Liver (tissue), 9 donors: ENCODE measurements around the gene PCDH9. TPM values are rescaled to one million over a fixed set of nuclear protein-coding genes. Genes with fewer than 3 reads are reported as not detected.

Experiments
- DNase-seq: peaks from one replicate; pipeline ENCODE4 v3.0.0-alpha.2; 2017; ENCODE audit warnings: low spot score
- H3K27ac ChIP-seq, 2 donors: one replicate each; pipeline ENCODE4 v1.7.0; 2013; ENCODE audit warnings: inconsistent platforms in 2 of 2, low read length in 2 of 2, control low read depth in 1 of 2, low read depth in 1 of 2, mild to moderate bottlenecking in 1 of 2
- H3K27me3 ChIP-seq, 4 donors: one replicate each; pipeline versions ENCODE4 v1.6.1 to v1.7.0; 2013; ENCODE audit warnings: low read length in 3 of 4, inconsistent platforms in 1 of 4, mild to moderate bottlenecking in 1 of 4, moderate library complexity in 1 of 4; ENCODE audit not compliant: control insufficient read depth in 4 of 4, insufficient read depth in 4 of 4
- H3K36me3 ChIP-seq, 4 donors: one replicate each; pipeline versions ENCODE4 v1.6.1 to v1.7.0; 2013; ENCODE audit warnings: low read length in 3 of 4, mild to moderate bottlenecking in 3 of 4, low read depth in 1 of 4, moderate library complexity in 1 of 4; ENCODE audit not compliant: control insufficient read depth in 4 of 4, insufficient read depth in 3 of 4
- H3K4me1 ChIP-seq, 4 donors: one replicate each; pipeline versions ENCODE4 v1.6.1 to v1.7.0; 2013; ENCODE audit warnings: low read length in 3 of 4, mild to moderate bottlenecking in 3 of 4, moderate library complexity in 1 of 4; ENCODE audit not compliant: control insufficient read depth in 4 of 4, insufficient read depth in 4 of 4
- H3K4me3 ChIP-seq, 3 donors: one replicate each; pipeline versions ENCODE4 v1.6.1 to v1.7.0; 2013; ENCODE audit warnings: low read length in 3 of 3, control low read depth in 1 of 3, low read depth in 1 of 3, mild to moderate bottlenecking in 1 of 3
- H3K9ac ChIP-seq, 2 donors: one replicate each; pipeline ENCODE4 v1.7.0; 2013; ENCODE audit warnings: low read length in 2 of 2, mild to moderate bottlenecking in 2 of 2, moderate library complexity in 2 of 2, control low read depth in 1 of 2, low read depth in 1 of 2
- H3K9me3 ChIP-seq, 4 donors: one replicate each; pipeline versions ENCODE4 v1.6.1 to v1.7.0; 2013; ENCODE audit warnings: low read length in 3 of 4; ENCODE audit not compliant: control insufficient read depth in 4 of 4
- ATF3 ChIP-seq: IDR thresholded peaks from 2 replicates; pipeline ENCODE4 v1.6.1; 2016; ENCODE audit warnings: antibody characterized with exemption
- CTCF ChIP-seq: fragments of 150-350 bp; IDR thresholded peaks from 2 replicates; pipeline ENCODE4 v1.5.1; 2017; ENCODE audit warnings: improper control_type of control experiment, low read depth, low read length; ENCODE audit not compliant: missing input control
- EGR1 ChIP-seq, 2 donors: IDR thresholded peaks; 2 replicates each; pipeline ENCODE4 v1.6.1; 2016 to 2018; ENCODE audit warnings: antibody characterized with exemption in 2 of 2, low read depth in 2 of 2
- FOXA1 ChIP-seq: IDR thresholded peaks from 2 replicates; pipeline ENCODE4 v1.6.1; 2016; ENCODE audit warnings: antibody characterized with exemption
- FOXA2 ChIP-seq: IDR thresholded peaks from 2 replicates; pipeline ENCODE4 v1.6.1; 2016; ENCODE audit warnings: antibody characterized with exemption
- GABPA ChIP-seq, 2 donors: IDR thresholded peaks in 1 of 2; conservative IDR thresholded peaks in 1 of 2; 2 replicates each; pipeline ENCODE4 v1.6.1; 2016; ENCODE audit warnings: antibody characterized with exemption in 2 of 2, mild to moderate bottlenecking in 1 of 2, moderate library complexity in 1 of 2
- HNF4A ChIP-seq, 2 donors: conservative IDR thresholded peaks; 2 replicates each; pipeline ENCODE4 v1.6.1; 2016; ENCODE audit warnings: antibody characterized with exemption in 2 of 2, mild to moderate bottlenecking in 2 of 2
- HNF4G ChIP-seq: IDR thresholded peaks from 2 replicates; pipeline ENCODE4 v1.6.1; 2016; ENCODE audit warnings: antibody characterized with exemption
- JUND ChIP-seq, 2 donors: IDR thresholded peaks; 2 replicates each; pipeline ENCODE4 v1.6.1; 2016; ENCODE audit warnings: antibody characterized with exemption in 2 of 2
- NR2F2 ChIP-seq: IDR thresholded peaks from 2 replicates; pipeline ENCODE4 v1.6.1; 2016; ENCODE audit warnings: antibody characterized with exemption
- RAD21 ChIP-seq, 2 donors: IDR thresholded peaks; 2 replicates each; pipeline ENCODE4 v1.6.1; 2016; ENCODE audit warnings: antibody characterized with exemption in 2 of 2, mild to moderate bottlenecking in 2 of 2
- RXRA ChIP-seq, 2 donors: IDR thresholded peaks; 2 replicates each; pipeline ENCODE4 v1.6.1; 2017 to 2018; ENCODE audit warnings: antibody characterized with exemption in 2 of 2, mild to moderate bottlenecking in 1 of 2
- SP1 ChIP-seq: IDR thresholded peaks from 2 replicates; pipeline ENCODE4 v1.6.1; 2018; ENCODE audit warnings: antibody characterized with exemption, mild to moderate bottlenecking
- TAF1 ChIP-seq: conservative IDR thresholded peaks from 2 replicates; pipeline ENCODE4 v1.6.1; 2016; ENCODE audit warnings: antibody characterized with exemption, mild to moderate bottlenecking
- YY1 ChIP-seq: IDR thresholded peaks from 2 replicates; pipeline ENCODE4 v1.6.1; 2016; ENCODE audit warnings: antibody characterized with exemption, mild to moderate bottlenecking
- ZBTB33 ChIP-seq: IDR thresholded peaks from 2 replicates; pipeline ENCODE4 v1.6.1; 2016; ENCODE audit warnings: antibody characterized with exemption
- WGBS: extraction: QIAGEN DNeasy Blood & Tissue Kit; methylation state at CpG from one replicate; pipeline ENCODE4 v1.1.7; 2013; 5-methylcytosine and 5-hydroxymethylcytosine counted together
- polyA plus RNA-seq, 2 donors: library from polyadenylated mRNA; stranded (reverse) in 1 of 2; unstranded in 1 of 2; fragments of 200-250 nt in 1 of 2; fragments of >200 nt in 1 of 2; fragmentation: Nextera tagmentation in 1 of 2; extraction: Ambion mirVana in 1 of 2; gene quantifications; one replicate each; pipeline versions ENCODE4 v1.2.1 to v1.2.3, GENCODE V29; 2013 to 2015
- total RNA-seq, 2 donors: library from RNA; depleted of rRNA; stranded (reverse); fragments of >200 nt; gene quantifications; one replicate each; pipeline ENCODE4 v1.2.3, GENCODE V29; 2014
- TF ChIP-seq, protein P1 (sequence below): IDR thresholded peaks from 2 replicates; pipeline ENCODE4 v1.6.1; 2016; ENCODE audit warnings: antibody characterized with exemption
- TF ChIP-seq, protein P2 (sequence below): IDR thresholded peaks from 2 replicates; pipeline ENCODE4 v1.6.1; 2016; ENCODE audit warnings: antibody characterized with exemption, mild to moderate bottlenecking
- donor health status: healthy.
- donor health status: healthy.
- donor health status: healthy.
- donor health status: healthy.
- donor health status: healthy.

Gene PCDH9
- total and polyA plus RNA-seq, 4 donors: 0.90 to 4.0 (median 2.2) TPM

- 64% methylated on average over 2 of the region's 2 CpGs for WGBS
- no peaks in the 10 kb centered on the region for H3K9me3 ChIP-seq
- no peaks in the 10 kb centered on the region for H3K36me3 ChIP-seq
- H3K27me3 ChIP-seq: peaks cover 0 to 2% (median 0%) of the 10 kb centered on the region in 4 donors
- no peak for TF ChIP-seq EGR1 (IDR thresholded peaks at IDR 0.05; ENCODE audit: low read depth in 2 of 2)
- no peak for TF ChIP-seq HNF4A (conservative IDR thresholded peaks at IDR 0.05)
- TF ChIP-seq NR2F2: no peak
- no peak for TF ChIP-seq GABPA (IDR thresholded peaks at IDR 0.05 in 1 of 2, conservative IDR thresholded peaks at IDR 0.05 in 1 of 2)
- no peak for TF ChIP-seq FOXA1
- TF ChIP-seq YY1: no peak
- no peak for TF ChIP-seq ATF3
- TF ChIP-seq RAD21 (IDR thresholded peaks at IDR 0.05): no peak
- no peak for TF ChIP-seq JUND (IDR thresholded peaks at IDR 0.05)
- no peak for TF ChIP-seq FOXA2
- TF ChIP-seq TAF1: no peak
- TF ChIP-seq HNF4G: no peak
- TF ChIP-seq, protein P1, sequence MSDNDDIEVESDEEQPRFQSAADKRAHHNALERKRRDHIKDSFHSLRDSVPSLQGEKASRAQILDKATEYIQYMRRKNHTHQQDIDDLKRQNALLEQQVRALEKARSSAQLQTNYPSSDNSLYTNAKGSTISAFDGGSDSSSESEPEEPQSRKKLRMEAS: no peak
- no peak for TF ChIP-seq RXRA (IDR thresholded peaks at IDR 0.05)
- TF ChIP-seq ZBTB33: no peak
- TF ChIP-seq, protein P2, sequence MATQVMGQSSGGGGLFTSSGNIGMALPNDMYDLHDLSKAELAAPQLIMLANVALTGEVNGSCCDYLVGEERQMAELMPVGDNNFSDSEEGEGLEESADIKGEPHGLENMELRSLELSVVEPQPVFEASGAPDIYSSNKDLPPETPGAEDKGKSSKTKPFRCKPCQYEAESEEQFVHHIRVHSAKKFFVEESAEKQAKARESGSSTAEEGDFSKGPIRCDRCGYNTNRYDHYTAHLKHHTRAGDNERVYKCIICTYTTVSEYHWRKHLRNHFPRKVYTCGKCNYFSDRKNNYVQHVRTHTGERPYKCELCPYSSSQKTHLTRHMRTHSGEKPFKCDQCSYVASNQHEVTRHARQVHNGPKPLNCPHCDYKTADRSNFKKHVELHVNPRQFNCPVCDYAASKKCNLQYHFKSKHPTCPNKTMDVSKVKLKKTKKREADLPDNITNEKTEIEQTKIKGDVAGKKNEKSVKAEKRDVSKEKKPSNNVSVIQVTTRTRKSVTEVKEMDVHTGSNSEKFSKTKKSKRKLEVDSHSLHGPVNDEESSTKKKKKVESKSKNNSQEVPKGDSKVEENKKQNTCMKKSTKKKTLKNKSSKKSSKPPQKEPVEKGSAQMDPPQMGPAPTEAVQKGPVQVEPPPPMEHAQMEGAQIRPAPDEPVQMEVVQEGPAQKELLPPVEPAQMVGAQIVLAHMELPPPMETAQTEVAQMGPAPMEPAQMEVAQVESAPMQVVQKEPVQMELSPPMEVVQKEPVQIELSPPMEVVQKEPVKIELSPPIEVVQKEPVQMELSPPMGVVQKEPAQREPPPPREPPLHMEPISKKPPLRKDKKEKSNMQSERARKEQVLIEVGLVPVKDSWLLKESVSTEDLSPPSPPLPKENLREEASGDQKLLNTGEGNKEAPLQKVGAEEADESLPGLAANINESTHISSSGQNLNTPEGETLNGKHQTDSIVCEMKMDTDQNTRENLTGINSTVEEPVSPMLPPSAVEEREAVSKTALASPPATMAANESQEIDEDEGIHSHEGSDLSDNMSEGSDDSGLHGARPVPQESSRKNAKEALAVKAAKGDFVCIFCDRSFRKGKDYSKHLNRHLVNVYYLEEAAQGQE: no peak
- no peak for TF ChIP-seq SP1
- no peak for TF ChIP-seq CTCF
- no peak overlapping the region for H3K9ac ChIP-seq
- no peaks in the 10 kb centered on the region for H3K4me1 ChIP-seq
- DNase-seq: no peak
- no peak overlapping the region for H3K27ac ChIP-seq
- H3K4me3 ChIP-seq: no peak overlapping the region
Measured at GRCh38 chr13:66375756-66376155, 854.4 kb downstream of the PCDH9 start.
